ENCODE results near the gene OTOGL. TPM values are rescaled to one million over a fixed set of nuclear protein-coding genes. Genes with fewer than 3 reads are reported as not detected.

OTOGL gene
- polyA plus RNA-seq, 1 donor from 2014 or later = 0.33 TPM

DNA sequence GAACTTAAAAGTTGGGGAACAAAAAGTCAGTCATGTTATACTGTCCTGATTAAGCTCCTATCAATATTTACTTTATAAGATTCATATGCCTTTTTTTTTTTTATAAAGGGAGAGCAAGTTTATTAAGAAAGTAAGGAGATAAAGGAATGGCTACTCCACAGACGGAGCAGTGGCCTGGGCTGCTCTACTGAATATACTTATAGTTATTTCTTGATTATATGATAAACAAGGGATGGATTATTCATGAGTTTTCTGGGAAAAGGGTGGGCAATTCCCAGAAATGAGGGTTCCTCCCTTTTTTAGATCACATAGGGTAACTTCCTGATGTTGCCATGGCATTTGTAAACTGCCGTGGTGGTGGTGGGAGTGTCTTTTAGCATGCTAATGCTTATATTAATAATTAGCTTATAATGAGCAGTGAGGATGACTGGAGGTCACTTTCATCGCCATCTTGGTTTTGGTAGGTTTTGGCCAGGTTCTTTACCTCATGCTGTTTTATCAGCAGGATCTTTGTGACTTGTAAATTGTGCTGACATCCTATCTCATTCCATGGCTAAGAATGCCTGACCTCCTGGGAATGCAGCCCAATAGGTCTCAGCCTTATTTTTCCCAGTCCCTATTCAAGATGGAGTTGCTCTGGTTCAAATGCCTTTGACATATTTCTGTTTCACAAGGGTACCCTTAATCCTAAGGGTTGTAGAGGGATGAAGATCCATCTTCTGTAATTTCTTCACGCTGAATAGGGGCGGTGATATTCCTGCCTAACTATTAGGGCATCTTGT lies 73.9 kb downstream of the OTOGL start:
- H2AFZ ChIP-seq (ENCODE audit: low read depth, low read length) = no peak overlapping the region
- no peak overlapping the region for H3K27ac ChIP-seq (ENCODE audit: low read length)
- H3K36me3 ChIP-seq (ENCODE audit: insufficient read depth, low read length) = no peaks in the 10 kb centered on the region
- no peaks in the 10 kb centered on the region for H4K20me1 ChIP-seq (ENCODE audit: insufficient read depth)
- no peaks in the 10 kb centered on the region for H3F3A ChIP-seq (ENCODE audit: insufficient read depth, low read length, poor library complexity, severe bottlenecking)
- no peaks in the 10 kb centered on the region for H3K9me2 ChIP-seq (ENCODE audit: insufficient read depth, low read length)
- no peak for TF ChIP-seq MXI1 (conservative IDR thresholded peaks at IDR 0.05; ENCODE audit: poor library complexity, severe bottlenecking)
- TF ChIP-seq POLR2AphosphoS5 (IDR thresholded peaks at IDR 0.05) = no peak
- no peak for TF ChIP-seq REST (IDR thresholded peaks at IDR 0.05; ENCODE audit: borderline replicate concordance)
- no peak for TF ChIP-seq RAD21 (conservative IDR thresholded peaks at IDR 0.05)
- no peak overlapping the region for H3K9ac ChIP-seq (ENCODE audit: low read length)
- no peaks in the 10 kb centered on the region for H3K9me3 ChIP-seq (ENCODE audit: low read length)
- H3K4me2 ChIP-seq (ENCODE audit: low read length) = no peak overlapping the region
- no peak overlapping the region for H3K4me3 ChIP-seq (ENCODE audit: low read length)
- no peaks in the 10 kb centered on the region for H3K79me2 ChIP-seq (replicated peaks; ENCODE audit: insufficient read depth, low read length)
- H3K27me3 ChIP-seq (ENCODE audit: insufficient read depth, low read depth, low read length) = no peaks in the 10 kb centered on the region

- H3K9me2 ChIP-seq (ENCODE audit: insufficient read depth, low read length) = no peaks in the 10 kb centered on the region
- no peak overlapping the region for H3K27ac ChIP-seq (ENCODE audit: low read length)
- no peak overlapping the region for H3K4me3 ChIP-seq (ENCODE audit: low read length)
- no peak for TF ChIP-seq EZH2 (IDR thresholded peaks at IDR 0.05; ENCODE audit: borderline replicate concordance, insufficient read depth, low read length, poor library complexity, severe bottlenecking)
- TF ChIP-seq POLR2AphosphoS5 (IDR thresholded peaks at IDR 0.05) = no peak
- no peak for TF ChIP-seq SMC3 (conservative IDR thresholded peaks at IDR 0.05; ENCODE audit: poor library complexity)
- no peak for TF ChIP-seq REST (IDR thresholded peaks at IDR 0.05; ENCODE audit: borderline replicate concordance)
- TF ChIP-seq MXI1 (conservative IDR thresholded peaks at IDR 0.05; ENCODE audit: poor library complexity, severe bottlenecking) = no peak
- TF ChIP-seq EP300 (conservative IDR thresholded peaks at IDR 0.05; ENCODE audit: poor library complexity, severe bottlenecking) = no peak
- no peak for TF ChIP-seq RAD21 (conservative IDR thresholded peaks at IDR 0.05)
- no peak for TF ChIP-seq CTCF (IDR thresholded peaks at IDR 0.05; ENCODE audit: poor library complexity, severe bottlenecking)
- TF ChIP-seq TAF1 (IDR thresholded peaks at IDR 0.05; ENCODE audit: low read depth) = no peak
- H4K20me1 ChIP-seq (ENCODE audit: insufficient read depth) = no peaks in the 10 kb centered on the region
- H3K79me2 ChIP-seq (replicated peaks; ENCODE audit: insufficient read depth, low read length) = no peaks in the 10 kb centered on the region
- H3K9me3 ChIP-seq (ENCODE audit: low read length) = no peaks in the 10 kb centered on the region
- H3F3A ChIP-seq (ENCODE audit: insufficient read depth, low read length, poor library complexity, severe bottlenecking) = no peaks in the 10 kb centered on the region
- no peak overlapping the region for H2AFZ ChIP-seq (ENCODE audit: low read depth, low read length)
- no peak overlapping the region for H3K9ac ChIP-seq (ENCODE audit: low read length)
- H3K36me3 ChIP-seq (ENCODE audit: insufficient read depth, low read length) = no peaks in the 10 kb centered on the region
- no peak overlapping the region for H3K4me2 ChIP-seq (ENCODE audit: low read length)
- no peaks in the 10 kb centered on the region for H3K27me3 ChIP-seq (ENCODE audit: insufficient read depth, low read depth, low read length)
Measured at GRCh38 chr12:80175307-80175930, 76.1 kb downstream of the OTOGL start.

Data from neural cell (in vitro differentiated cells).